CD4-positive, alpha-beta T cell treated with Interleukin-21 for 1 hour (primary cell): ENCODE results near the gene CAVIN1.
A peak's percentile ranks its signal among the peaks of the same experiment; 100 is the strongest.
"Not testable (repeated sequence)": the region's sequence is repeated elsewhere in the genome, so short reads cannot be mapped to it uniquely, and the experiment has no call there.

ENCODE experiments used
- DNase-seq: peaks from one replicate; pipeline ENCODE4 v3.0.0-alpha.2; 2020

Gene CAVIN1

GRCh38 chr17:42404326-42405055, 18.6 kb downstream of the CAVIN1 start:
- DNase-seq = no peak

- DNase-seq = peak; percentile 53
Observed at GRCh38 chr17:42403150-42403549, 19.9 kb downstream of the CAVIN1 start.

DNA sequence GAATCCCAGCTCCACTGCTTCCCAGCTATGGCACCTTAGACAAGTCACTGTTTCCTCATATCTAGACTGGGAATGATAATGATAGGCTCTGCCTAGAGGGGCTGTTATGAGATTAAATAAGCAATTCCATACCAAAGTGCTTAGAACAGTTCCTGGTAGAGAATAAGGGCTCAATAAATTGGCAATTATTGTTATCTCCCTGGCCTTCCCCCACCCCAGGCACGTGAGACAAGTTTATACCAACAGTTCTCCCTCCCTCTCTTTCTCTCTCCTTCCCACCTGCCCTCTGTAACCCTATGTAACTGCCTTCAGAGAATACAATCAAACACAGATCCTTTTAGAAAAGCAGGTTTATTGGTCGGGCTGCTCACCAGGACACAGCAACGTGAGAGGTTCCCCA, 20.9 kb downstream of the CAVIN1 start:
- DNase-seq = no peak

DNA sequence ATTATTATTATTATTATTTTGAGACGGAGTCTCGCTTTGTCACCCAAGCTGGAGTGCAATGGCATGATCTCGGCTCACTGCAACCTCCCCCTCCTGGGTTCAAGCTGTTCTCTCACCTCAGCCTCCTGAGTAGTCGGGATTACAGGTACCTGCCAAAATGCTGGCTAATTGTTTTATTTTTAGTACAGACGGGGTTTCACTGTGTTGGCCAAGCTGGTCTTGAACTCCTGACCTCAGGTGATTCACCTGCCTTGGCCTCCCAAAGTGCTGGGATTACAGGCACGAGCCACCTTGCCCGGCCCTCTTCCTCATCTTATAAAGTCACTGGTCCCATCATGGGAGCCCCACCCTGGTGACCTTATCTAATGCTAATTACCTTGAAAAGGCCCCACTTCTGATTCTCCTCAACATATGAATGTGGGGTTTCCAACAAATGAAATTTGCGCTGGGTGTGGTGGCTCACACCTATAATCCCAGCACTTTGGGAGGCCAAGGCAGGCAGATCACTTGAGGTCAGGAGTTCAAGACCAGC, 22.1 kb downstream of the CAVIN1 start:
- not testable (repeated sequence) for DNase-seq

DNA sequence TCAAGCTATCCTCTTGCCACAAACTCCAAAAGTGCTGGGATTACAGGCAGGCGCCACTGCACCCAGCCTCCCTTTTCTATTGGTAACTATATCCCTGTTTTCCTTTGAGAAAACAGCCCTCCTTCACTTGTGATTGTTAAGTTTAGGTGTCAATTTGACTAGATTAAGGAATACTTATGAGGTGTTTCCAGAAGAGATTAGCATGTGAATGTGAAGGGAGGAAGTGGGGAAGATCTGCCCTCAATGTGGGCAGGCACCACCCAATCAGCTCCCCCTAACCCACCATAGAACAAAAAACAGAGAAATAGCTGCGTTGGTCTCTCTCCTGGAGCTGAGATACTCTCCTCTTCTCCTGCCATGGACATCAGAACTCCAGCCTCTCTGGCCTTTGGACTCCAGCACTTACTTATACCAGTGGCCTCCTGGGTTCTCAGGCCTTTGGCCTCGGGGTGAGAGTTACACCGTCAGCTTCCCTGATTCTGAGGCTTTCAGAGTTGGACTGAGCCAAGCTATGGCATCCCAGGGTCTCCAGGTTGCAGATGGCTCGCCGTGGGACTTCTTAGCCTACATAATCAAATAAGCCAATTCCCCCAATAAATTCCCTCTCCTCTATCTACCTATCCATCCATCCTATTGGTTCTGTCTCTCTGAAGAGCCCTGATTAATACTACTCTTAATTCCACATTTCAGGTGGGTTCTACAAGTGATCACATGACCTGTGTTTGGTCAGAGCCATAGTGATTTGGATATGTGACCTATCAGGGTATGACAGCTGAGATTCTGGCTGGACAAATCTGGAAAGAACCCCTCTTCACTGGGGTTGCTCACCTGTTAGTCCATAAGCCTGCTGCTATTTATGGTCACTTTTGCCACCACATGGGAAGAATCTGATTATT, 22.9 kb downstream of the CAVIN1 start:
- no peak for DNase-seq

DNA sequence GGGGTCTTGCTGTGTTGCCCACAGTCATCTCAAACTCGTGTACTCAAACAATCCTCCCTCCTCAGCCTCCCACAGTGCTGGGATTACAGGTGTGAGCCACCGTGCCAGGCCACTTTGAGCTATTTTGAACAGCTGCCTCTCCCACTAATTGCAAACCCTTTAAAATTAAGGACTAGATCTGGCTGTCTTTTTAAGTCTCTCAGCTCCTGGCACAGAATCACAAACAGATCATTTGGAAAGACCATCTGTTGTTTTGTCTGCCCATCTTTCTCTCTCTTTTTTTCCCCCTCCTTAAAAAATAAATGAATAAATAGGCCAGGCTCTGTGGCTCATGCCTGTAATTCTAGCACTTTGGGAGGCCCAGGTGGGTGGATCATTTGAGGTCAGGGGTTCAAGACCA, 23.9 kb downstream of the CAVIN1 start:
- no peak for DNase-seq

- DNase-seq = not testable (repeated sequence)
Observed at GRCh38 chr17:42395601-42396000, 27.5 kb downstream of the CAVIN1 start.

DNA sequence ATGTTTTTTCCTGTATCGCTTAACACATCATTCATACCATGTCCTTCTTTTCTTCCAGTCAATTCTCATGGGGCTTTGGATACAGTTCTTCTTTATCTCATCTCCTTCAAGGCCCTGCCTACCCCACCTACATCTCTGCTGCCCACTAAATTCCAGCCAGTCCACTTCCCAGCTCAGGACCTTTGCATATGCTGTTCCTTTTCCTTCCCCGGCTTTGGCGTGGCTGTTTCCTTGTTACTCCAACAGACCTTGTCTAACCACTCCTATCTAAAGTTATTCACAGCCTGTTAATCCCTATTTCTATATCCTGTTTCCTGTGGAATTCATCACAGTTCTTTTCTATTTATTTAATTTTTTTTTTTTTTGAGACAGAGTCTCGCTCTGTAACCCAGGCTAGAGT, 28.2 kb downstream of the CAVIN1 start:
- DNase-seq = no peak

DNA sequence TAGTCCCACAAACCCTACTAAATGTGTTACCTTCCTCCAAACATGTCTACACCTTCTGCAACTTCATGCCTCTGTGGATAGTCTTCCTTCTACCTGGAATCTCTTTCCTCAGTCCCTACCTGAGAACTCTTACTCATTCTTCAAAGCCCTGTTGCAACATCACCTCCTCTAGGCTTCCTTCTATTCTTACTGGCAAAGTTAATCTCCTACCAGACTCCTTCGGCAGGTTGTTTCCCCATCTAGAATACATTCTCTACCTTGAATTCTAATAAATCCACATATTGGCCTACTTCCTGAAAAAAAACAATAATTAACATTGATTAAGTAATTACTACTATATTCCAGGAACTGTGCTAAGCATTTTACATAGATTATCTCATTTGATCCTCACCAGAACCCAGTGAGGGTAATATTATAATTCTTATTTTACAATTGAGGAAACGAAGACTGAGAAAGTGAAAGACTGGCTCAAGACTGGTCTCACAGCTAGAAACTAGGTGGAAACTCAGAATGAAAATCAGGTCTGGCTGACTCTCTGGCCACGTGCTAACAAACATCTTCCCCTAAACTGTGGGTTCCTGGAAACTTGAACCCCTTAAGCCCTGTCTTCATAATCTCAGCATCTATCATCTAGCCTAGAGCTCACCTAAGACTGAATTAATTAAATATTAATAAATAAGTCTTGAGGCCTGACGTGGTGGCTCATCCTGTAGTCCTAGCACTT, 30.2 kb downstream of the CAVIN1 start:
- no peak for DNase-seq

- not testable (repeated sequence) for DNase-seq
Observed at GRCh38 chr17:42391439-42391838, 31.6 kb downstream of the CAVIN1 start.

- no peak for DNase-seq
Observed at GRCh38 chr17:42389899-42390298, 33.2 kb downstream of the CAVIN1 start.

GRCh38 chr17:42389135-42389417, 34.0 kb downstream of the CAVIN1 start:
- DNase-seq = no peak

DNA sequence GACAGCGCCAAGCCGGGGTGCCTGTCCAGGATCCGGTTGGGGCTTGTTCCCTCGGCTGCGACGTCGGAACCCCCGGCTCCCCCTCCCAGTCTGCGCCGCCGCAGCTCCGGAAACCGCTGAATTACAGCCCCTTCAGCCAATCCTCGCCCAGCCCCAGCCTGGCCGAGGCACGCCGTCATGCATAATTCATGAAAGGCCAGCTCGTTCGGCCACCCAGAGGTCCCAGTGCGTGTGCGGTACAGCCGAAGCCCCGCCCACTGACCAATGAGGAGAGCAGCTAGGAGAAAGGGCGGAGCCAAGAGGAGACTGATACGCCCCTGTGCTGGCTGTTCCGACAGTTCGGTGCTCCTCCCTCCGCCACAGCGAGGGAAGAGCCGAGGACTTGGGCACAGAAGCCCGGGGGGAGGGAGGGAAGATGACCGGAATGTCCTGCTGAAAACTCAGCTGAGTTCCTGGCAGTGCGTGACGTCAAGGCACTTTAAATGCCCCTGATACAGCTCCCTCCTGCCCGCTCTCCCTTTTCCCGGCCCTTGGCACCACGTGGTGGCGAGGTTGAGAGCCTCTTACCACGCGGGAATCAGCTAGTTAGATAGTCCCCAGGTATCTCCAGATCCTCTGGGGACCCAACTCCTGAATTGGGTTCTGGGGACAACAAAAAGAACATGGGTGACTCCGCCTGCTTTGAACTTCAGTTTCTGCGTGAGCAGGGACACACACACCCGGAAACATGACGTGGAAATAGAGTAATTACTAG, 34.5 kb downstream of the CAVIN1 start, which contains the start of gene STAT3:
Gene STAT3, minus strand, starts transcription at position 62 of the 754 bp plus-strand sequence. CDS start 39,926 bp downstream, outside the sequence.
- DNase-seq = peak; percentile 100

DNA sequence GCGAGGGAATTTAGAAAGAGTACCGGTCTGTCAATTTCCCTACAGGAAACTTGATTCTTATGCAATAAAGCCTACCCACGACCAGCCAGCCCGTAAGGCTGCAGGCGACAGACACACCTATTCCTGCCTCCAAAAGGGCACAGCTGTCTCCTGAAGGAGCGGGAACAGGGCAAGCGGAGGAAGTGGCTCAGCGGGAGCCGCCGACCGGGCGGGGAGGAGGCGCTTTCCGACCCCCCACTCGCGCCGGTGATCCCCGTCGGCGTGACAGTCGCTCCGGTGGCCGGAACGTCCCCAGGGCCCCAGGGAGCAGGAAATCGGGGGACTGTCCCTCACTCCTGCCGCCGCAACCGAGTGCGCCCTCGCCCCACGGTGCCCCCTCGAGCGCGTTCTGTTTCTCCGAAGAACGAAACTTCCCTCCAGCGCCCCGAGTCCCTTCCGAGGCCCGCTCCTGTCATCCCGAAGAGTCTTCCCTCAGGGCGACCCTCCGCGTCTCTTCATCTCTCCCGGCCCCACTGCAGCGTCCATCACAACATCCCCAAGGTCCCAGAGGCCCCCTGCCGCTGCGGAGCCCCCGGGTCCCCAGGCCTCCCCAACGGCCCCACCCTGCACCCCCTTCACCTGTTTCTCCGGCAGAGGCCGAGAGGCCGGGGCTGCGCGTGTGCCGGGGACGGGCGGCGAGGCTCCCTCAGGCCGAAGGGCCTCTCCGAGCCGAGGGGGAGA, 35.2 kb downstream of the CAVIN1 start:
- peak; percentile 49 for DNase-seq

GRCh38 chr17:42386777-42387657, 36.0 kb downstream of the CAVIN1 start:
- DNase-seq = peak; percentile 55

GRCh38 chr17:42381898-42382297, 41.2 kb downstream of the CAVIN1 start:
- DNase-seq = no peak

DNA sequence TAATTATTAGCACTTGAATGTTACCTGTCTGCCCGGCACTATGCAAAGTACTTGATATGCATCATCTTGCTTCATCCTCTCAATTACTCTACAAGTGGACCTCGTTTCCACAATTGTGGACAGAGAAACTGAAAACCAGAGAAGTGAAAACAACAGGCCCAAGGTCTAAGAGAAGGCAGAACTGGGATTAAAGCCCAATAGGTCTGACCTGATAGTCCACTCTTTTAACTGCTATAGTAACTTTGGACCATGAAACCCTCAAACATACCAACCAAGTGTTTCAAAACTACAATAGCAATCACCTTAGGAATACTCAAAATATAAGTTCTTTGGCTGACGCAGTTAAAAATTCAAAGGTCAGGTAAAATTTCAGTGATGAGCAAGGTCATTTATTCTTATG, 42.1 kb downstream of the CAVIN1 start:
- DNase-seq = no peak

DNA sequence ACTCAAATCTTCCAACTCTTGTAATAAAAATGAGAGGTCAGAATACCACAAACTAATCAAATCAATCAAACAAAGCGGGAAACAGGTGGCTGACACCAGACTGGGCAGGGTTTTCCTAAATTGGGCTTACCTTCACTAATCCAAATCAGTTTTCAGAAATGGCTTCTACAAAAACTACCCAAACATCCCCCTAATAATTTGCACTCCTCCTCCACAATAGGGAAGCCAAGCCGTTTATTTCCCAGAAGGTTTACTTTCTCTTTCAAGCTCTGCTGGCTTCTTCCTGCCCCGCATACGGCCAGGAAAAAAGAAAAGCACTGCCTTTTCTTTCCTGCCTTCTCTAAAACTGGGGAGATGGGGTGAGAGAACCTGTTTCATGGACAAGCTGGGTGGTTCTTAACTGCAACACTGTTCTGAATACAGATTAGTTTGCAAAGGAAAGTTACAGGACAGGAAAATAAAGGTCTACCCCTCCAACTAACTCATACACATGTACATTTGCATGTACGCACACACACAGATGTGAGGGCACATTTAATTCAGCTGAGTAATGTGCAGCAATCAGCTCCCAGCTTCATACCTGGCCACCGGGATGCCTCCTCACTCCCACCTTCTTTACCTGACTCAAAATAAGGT, 44.0 kb downstream of the CAVIN1 start:
- DNase-seq = peak; percentile 35

DNA sequence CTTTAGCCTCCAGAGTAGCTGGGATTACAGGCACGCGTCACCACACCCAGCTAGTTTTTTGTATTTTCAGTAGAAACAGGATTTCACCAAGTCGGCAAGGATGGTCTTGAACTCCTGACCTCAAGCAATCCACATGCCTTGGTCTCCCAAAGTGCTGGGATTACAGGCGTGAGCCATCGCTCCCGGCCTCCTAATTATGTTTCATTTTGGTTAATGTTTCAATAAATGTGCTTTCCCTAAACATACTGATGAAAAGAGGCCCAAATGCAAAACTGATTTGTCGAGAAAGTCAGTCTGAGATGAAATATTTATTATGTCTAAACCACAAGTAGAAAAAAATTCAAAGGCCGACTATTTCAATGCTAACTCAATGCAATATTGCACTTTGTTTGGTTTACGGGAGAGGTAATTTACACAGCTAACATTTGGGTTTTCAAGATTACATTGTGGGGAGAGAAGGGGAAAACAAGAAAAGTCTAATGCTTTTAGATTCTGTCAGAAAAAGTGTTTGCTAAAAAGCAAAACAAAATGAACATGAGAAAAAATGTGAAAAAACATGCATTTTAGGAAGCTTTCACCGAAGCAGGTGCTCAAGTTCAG, 44.6 kb downstream of the CAVIN1 start:
- no peak for DNase-seq

DNA sequence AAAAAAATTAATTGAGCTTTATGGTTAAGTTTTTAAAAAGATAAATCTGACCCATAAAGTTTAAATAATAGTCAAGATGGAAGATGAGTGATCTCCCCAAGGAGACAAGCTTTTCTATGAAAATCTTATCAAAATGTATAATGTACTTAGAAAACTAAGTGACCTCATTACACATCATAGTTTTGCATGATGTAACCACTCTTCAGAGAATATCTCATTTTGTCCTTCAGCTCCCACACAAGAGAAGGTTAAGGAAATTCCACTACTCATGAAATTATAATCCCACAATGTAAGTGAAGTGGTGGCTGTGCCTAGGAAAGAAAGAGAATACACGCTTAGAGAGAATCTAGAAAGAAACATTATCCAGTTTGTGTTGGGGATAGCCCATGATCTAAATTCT, 49.2 kb downstream of the CAVIN1 start:
- DNase-seq = no peak
